GM18508 (cell line): ENCODE data around the gene PPP2R1B.

Experiments used
- ATAC-seq: cut with Tn5 transposase; IDR thresholded peaks from one replicate; pipeline ENCODE4 v1.9.1; 2021; ENCODE audit warnings: moderate number of reproducible peaks; ENCODE audit not compliant: insufficient read depth, unreplicated experiment

The PPP2R1B gene

DNA sequence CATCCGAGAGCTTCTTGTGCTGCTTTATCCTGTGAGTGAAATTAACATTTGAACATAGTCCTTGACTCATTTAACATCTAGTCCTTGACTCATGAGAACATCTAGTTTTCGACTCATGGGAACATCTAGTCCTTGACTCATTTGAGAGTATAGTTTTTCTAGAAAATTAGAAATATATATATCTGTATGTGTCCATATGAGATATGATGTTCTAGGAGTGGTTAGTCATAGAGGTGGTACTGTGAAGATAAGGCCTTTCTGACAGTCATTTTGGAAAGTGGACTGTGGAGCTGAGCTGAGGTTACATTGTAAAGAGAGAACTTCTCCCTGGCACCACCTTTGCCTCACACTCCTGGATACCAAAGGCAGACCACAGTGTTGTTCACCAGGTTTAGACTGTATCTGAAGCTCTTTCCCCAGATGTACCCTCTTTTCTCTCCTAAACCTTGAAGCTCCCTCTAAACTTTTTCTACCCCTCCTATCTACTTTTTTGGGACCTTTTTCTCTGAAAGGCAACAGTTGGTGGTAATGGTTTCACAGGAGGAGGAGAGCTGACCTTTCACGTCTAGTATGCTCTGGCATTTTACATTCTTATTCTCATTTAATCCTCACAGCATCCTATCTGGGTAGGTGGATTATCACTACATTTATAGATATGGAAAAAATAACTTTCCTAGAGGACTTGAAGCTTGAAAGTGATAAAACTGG is 67.2 kb downstream of the PPP2R1B start:
- no peak for ATAC-seq

DNA sequence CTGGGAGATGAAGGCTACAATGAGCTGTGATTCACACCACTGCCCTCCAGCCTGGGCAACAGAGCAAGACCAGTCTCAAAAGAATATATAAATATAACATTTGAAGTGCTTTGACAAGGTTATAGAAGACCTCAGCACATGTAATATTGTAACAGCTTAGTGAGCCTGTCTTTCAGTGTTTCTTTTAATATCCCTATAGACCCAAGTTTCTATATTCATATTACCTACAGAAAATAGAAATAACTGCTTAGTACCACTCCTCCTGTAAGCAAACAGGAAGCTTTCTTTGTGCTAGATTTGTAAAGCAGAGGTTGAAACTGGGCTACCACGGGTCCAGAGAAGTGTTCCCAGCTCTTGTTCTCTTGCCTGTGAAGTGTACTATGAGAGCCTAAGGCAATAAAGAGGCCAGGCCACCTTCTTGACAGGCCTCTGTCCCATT is 68.2 kb downstream of the PPP2R1B start:
- ATAC-seq, result no peak

DNA sequence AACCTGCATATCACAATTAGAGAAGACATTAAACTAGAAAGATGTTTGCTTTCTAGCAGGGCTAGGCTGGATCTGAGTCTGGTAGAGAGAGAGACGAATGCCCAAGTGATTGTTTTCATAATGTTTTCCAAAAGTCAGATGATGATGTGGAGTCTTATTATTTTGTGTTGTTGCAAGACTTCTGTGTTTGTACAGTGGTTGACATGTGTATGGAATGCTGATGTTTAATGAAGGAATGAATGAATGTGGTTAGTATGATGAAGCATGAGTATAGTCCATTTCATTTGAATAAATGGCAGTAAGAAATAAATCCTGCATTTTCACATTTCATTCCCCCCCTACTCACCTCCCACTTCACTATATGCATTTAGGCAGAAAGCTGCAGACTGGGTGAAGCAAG is 69.6 kb downstream of the PPP2R1B start:
- no peak for ATAC-seq

DNA sequence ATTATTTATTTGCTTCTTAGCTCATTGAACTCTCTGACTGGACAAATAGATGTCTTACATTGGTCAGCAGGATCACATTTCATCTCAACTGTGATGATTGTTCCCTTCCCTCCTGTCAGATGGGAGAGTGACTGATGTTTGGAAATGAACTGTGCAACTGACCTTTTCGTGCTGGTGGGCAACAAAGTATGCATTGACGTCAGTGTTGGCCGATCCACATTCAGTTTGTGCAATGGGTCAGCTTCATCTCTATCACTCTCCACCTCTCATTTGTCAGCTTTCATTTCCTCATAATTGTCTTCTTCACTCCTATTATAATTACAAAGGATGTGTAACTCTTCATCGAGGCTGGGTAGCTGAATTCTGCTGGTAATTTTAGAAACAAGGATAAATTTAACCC is 71.3 kb downstream of the PPP2R1B start:
- no peak for ATAC-seq

DNA sequence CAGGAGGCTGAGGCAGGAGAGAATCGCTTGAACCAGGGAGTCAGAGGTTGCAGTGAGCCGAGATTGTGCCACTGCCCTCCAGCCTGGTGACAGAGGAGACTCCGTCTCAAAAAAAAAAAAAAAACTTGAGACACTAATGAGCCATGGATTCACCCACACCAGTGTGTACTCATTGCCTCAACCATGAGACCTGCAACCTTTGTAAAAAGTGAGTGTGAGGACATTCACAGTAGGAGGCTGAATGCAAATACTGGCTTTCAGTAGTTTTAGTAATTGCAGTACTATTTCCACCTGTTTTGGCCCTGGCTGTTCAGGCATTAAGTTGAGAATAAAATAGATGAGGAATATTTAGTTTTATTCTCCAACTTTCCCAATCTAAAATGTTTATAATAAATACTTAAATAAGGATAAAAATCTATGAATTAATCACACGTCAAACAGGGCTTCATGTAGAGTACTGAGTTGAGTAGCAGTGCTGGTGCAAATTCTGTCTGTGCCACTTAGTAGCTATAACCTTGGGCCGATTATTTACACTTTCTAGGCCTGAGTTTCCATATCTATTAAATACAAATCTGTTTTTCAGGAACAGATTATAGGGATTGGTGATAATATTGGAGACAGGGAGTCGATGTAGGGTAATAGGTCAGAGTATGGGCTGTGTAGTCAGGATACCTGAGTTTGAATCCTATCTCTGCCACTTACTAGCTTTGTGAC is 72.8 kb downstream of the PPP2R1B start:
- no peak for ATAC-seq

DNA sequence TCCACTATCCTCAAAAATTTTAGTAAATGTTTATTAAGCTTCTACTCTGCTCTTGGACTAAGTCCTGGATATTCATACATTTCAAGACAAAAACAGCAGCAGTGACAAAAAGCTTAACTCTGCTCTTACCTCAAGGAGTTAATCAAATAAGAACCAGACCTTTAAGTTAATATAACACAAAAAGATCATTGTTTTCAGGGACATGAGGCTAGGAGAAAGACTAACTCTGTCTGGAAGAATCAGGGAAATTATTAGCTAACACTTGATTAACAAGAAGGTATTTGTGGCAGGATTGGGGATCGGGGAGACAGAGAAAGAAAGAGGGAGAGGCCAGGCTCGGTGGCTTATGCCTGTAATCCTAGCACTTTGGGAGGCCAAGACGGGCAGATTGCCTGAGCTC is 74.4 kb downstream of the PPP2R1B start:
- no peak for ATAC-seq

DNA sequence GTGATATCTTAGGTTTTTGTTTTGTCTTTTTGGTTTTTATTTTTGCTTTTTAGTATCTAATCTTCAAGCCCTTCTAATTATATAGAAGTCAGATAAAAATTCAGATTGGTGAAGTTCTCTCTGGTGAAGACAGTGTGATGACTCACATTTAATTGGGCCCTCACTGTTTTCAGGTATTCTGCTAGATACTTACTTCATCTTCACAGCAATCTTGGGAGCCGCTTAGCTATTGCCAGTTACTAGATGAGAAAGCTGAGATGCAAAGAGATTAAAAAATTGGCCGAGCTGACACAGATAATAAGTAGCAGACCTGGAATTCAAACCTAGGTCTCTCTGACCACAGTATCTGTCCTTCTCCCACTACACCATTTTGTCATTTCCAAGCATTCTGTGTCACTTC is 75.0 kb downstream of the PPP2R1B start:
- no peak for ATAC-seq

DNA sequence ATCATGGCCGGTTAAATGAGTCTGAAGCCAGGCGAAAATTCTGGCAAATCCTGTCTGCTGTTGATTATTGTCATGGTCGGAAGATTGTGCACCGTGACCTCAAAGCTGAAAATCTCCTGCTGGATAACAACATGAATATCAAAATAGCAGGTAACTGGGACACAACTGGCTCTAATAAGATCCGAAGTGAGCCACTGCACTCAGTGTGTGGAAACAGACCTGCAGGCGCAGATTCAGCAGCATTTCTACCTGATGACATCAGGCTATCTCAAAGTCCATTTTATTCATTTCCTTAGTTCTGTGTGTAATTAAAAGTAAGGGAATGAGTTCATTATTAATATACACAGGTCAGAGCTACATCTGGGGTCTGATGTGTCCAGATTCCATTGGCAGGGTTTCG is 78.2 kb downstream of the PPP2R1B start:
- no peak for ATAC-seq

DNA sequence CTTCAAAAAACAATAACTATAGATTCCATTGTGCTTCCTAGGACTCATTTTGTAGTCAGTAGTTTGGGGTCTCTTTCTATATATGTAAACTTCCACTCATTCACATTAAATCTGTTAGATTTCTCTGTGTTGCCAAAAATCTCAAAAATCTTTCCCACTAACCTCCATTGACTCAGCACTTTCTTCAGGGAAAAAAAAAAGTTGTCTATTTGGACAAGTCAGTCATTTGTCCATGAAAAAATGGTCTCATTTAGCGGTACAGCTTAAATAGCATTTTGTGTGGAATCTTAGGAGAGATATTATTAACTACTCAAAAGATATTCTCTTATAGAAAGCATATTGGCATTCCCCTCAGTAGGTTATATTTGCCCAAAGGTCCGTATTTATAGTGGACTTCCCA is 81.9 kb downstream of the PPP2R1B start:
- ATAC-seq, result no peak

DNA sequence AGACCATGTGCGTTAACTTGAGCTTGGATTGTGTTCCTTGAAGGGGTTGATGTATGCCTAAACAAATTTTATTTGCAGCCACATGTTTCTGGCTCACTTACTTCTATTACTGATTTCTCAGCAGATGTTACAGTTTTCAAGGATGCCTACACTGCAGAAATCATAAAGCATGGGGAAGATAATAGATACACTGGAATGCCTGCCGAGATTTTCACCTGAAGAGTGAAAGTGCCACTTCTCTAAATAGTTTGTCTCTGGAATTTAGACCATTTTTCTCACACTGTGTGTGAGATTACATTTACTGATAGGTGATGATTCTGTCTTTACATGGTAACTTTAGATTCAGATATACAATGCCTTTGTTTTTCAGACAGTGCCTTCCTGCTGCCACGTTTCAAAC is 82.4 kb downstream of the PPP2R1B start:
- no peak for ATAC-seq

DNA sequence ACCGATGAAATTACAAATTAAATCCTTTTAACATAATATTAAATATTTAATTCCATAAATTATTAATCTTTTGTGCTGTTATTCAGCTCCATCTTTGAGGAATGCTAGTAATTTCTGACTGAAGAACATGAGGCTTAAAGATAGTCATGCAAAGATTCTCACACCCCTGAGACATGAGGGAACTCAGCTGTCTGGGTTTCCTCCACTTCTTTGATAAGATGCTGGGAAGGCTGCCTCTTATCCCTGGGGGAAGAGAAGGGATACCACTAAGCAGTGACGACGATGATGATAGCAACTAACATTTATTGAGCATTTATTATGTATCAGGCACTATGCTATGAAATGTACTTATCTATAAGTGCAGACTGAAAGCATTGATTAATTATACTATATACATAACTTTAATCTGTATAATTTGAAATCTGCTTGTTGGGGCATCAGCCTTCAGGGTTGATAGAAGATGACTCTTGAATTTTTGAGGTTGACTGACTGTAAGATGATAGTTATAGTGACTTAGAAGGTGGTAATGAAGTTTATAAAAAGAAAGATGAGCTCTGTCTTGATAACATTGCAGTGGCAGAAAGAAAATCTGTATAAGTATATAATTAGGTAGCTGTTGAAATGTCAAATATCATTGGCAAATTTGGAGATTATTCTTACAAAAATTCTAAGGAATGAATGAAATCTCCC is 85.6 kb downstream of the PPP2R1B start:
- no peak for ATAC-seq
